ENCODE results near the gene APBB2.

DNA sequence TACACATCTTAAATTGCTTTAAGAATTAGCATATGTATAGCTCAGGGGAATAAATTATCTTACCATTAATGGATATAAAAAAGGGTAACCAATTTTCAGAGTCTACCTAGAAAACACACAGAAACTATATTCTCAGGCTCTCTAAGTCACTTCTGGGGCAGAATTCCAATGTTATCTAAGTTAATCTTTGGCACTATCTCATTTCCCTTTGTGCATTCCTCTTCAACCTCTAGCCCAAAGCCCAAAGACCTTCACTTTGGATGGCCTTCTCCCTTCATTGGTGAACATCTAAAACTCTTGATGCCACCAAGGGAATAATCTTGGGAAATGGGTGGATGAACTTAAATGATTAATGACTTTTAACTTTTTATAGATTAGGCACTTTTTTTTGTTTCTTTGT is 108.3 kb downstream of the APBB2 start:
- TF ChIP-seq, protein P1, sequence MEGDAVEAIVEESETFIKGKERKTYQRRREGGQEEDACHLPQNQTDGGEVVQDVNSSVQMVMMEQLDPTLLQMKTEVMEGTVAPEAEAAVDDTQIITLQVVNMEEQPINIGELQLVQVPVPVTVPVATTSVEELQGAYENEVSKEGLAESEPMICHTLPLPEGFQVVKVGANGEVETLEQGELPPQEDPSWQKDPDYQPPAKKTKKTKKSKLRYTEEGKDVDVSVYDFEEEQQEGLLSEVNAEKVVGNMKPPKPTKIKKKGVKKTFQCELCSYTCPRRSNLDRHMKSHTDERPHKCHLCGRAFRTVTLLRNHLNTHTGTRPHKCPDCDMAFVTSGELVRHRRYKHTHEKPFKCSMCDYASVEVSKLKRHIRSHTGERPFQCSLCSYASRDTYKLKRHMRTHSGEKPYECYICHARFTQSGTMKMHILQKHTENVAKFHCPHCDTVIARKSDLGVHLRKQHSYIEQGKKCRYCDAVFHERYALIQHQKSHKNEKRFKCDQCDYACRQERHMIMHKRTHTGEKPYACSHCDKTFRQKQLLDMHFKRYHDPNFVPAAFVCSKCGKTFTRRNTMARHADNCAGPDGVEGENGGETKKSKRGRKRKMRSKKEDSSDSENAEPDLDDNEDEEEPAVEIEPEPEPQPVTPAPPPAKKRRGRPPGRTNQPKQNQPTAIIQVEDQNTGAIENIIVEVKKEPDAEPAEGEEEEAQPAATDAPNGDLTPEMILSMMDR (conservative IDR thresholded peaks at IDR 0.05; ENCODE audit: low read depth in 2 of 2) = no peak
- TF ChIP-seq POLR2AphosphoS5 (IDR thresholded peaks at IDR 0.05; ENCODE audit: low read depth) (no peak), EZH2 (IDR thresholded peaks at IDR 0.05; ENCODE audit: low read depth, unreplicated experiment) (no peak), JUNB (IDR thresholded peaks at IDR 0.05; ENCODE audit: unreplicated experiment) (no peak), ZNF331 (CRISPR knock-in tag; IDR thresholded peaks at IDR 0.05; ENCODE audit: low read depth) (no peak), EZH2phosphoT487 (IDR thresholded peaks at IDR 0.05; ENCODE audit: unreplicated experiment) (no peak), ZNF114 (CRISPR knock-in tag; IDR thresholded peaks at IDR 0.05) (no peak), CREB1 (CRISPR knock-in tag; IDR thresholded peaks at IDR 0.05; ENCODE audit: low read depth) (no peak), STAT1 (IDR thresholded peaks at IDR 0.05; ENCODE audit: unreplicated experiment) (no peak)
- TF ChIP-seq, protein P2, sequence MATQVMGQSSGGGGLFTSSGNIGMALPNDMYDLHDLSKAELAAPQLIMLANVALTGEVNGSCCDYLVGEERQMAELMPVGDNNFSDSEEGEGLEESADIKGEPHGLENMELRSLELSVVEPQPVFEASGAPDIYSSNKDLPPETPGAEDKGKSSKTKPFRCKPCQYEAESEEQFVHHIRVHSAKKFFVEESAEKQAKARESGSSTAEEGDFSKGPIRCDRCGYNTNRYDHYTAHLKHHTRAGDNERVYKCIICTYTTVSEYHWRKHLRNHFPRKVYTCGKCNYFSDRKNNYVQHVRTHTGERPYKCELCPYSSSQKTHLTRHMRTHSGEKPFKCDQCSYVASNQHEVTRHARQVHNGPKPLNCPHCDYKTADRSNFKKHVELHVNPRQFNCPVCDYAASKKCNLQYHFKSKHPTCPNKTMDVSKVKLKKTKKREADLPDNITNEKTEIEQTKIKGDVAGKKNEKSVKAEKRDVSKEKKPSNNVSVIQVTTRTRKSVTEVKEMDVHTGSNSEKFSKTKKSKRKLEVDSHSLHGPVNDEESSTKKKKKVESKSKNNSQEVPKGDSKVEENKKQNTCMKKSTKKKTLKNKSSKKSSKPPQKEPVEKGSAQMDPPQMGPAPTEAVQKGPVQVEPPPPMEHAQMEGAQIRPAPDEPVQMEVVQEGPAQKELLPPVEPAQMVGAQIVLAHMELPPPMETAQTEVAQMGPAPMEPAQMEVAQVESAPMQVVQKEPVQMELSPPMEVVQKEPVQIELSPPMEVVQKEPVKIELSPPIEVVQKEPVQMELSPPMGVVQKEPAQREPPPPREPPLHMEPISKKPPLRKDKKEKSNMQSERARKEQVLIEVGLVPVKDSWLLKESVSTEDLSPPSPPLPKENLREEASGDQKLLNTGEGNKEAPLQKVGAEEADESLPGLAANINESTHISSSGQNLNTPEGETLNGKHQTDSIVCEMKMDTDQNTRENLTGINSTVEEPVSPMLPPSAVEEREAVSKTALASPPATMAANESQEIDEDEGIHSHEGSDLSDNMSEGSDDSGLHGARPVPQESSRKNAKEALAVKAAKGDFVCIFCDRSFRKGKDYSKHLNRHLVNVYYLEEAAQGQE (IDR thresholded peaks at IDR 0.05; ENCODE audit: unreplicated experiment) = no peak
- TF ChIP-seq, protein P3, sequence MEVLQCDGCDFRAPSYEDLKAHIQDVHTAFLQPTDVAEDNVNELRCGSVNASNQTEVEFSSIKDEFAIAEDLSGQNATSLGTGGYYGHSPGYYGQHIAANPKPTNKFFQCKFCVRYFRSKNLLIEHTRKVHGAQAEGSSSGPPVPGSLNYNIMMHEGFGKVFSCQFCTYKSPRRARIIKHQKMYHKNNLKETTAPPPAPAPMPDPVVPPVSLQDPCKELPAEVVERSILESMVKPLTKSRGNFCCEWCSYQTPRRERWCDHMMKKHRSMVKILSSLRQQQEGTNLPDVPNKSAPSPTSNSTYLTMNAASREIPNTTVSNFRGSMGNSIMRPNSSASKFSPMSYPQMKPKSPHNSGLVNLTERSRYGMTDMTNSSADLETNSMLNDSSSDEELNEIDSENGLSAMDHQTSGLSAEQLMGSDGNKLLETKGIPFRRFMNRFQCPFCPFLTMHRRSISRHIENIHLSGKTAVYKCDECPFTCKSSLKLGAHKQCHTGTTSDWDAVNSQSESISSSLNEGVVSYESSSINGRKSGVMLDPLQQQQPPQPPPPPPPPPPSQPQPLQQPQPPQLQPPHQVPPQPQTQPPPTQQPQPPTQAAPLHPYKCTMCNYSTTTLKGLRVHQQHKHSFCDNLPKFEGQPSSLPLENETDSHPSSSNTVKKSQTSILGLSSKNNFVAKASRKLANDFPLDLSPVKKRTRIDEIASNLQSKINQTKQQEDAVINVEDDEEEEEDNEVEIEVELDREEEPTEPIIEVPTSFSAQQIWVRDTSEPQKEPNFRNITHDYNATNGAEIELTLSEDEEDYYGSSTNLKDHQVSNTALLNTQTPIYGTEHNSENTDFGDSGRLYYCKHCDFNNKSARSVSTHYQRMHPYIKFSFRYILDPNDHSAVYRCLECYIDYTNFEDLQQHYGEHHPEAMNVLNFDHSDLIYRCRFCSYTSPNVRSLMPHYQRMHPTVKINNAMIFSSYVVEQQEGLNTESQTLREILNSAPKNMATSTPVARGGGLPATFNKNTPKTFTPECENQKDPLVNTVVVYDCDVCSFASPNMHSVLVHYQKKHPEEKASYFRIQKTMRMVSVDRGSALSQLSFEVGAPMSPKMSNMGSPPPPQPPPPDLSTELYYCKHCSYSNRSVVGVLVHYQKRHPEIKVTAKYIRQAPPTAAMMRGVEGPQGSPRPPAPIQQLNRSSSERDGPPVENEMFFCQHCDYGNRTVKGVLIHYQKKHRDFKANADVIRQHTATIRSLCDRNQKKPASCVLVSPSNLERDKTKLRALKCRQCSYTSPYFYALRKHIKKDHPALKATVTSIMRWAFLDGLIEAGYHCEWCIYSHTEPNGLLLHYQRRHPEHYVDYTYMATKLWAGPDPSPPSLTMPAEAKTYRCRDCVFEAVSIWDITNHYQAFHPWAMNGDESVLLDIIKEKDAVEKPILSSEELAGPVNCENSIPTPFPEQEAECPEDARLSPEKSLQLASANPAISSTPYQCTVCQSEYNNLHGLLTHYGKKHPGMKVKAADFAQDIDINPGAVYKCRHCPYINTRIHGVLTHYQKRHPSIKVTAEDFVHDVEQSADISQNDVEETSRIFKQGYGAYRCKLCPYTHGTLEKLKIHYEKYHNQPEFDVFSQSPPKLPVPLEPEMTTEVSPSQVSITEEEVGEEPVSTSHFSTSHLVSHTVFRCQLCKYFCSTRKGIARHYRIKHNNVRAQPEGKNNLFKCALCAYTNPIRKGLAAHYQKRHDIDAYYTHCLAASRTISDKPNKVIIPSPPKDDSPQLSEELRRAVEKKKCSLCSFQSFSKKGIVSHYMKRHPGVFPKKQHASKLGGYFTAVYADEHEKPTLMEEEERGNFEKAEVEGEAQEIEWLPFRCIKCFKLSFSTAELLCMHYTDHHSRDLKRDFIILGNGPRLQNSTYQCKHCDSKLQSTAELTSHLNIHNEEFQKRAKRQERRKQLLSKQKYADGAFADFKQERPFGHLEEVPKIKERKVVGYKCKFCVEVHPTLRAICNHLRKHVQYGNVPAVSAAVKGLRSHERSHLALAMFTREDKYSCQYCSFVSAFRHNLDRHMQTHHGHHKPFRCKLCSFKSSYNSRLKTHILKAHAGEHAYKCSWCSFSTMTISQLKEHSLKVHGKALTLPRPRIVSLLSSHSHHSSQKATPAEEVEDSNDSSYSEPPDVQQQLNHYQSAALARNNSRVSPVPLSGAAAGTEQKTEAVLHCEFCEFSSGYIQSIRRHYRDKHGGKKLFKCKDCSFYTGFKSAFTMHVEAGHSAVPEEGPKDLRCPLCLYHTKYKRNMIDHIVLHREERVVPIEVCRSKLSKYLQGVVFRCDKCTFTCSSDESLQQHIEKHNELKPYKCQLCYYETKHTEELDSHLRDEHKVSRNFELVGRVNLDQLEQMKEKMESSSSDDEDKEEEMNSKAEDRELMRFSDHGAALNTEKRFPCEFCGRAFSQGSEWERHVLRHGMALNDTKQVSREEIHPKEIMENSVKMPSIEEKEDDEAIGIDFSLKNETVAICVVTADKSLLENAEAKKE (CRISPR knock-in tag; IDR thresholded peaks at IDR 0.05) = no peak
